ENCODE data around the gene LRRC56.

Gene LRRC56

GRCh38 chr11:526192-526591 lies 11.1 kb upstream of the LRRC56 start:
- DNase-seq, result no peak

DNA sequence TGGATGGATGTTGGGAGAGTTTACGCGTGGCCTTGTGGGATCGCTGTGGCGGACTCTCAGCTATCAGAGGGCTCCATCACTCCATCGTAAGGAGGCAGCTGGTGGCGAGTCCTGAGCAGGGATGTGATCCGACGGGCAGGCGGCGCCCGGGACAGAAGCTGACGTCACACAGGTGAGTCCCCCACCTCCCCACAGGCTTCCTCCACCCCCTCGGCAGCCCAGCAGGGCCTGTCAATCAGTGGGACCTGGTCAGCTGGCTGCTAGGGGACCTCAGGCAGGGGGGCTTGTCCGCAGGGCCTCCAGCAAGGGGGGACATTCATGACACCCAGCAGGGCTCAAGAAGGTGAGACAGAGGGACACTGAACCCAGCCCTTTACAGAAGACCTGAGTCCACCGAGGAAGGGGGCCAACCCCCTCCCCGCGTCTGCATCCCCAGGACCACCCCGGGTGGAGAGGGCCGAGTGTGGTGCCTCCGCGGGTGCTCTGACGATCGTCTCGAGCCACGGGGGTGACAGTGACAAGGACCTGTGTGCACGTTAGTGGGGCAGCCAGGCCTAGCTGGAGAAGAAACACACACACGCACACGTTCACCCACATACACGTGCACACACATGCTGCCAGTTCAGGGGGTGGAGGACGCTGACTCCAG lies 9.0 kb upstream of the LRRC56 start:
- DNase-seq, result no peak

GRCh38 chr11:528815-529727 lies 8.3 kb upstream of the LRRC56 start:
- DNase-seq, result no peak

- DNase-seq, result no peak
These were observed 7.5 kb upstream of the LRRC56 start for GRCh38 chr11:529728-530411.

- no peak for DNase-seq
These were observed 6.1 kb upstream of the LRRC56 start for GRCh38 chr11:530960-531831.

GRCh38 chr11:531919-532526 lies 5.3 kb upstream of the LRRC56 start:
- no peak for DNase-seq

DNA sequence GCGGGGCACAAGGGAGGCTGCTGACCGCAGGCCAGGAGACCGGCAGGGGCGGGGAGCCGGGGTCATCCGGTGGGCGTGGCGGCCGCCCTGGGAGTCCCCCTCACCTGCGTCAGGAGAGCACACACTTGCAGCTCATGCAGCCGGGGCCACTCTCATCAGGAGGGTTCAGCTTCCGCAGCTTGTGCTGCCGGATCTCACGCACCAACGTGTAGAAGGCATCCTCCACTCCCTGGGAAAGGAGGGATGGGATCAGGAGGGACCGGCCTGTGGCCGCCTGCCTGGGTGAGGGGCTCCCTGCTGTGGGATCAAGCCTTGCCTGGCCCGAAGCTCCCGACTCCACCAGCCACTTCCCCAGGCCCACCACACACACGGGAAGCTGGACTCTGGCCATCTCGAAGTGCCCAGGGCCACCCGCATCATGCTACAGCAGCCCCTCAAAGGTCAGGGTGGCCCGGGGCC lies 4.8 kb upstream of the LRRC56 start:
- DNase-seq, result no peak

- DNase-seq, result no peak
These were observed 4.2 kb upstream of the LRRC56 start for GRCh38 chr11:532986-533585.

GRCh38 chr11:533586-534395 lies 3.5 kb upstream of the LRRC56 start:
- DNase-seq, result no peak

DNA sequence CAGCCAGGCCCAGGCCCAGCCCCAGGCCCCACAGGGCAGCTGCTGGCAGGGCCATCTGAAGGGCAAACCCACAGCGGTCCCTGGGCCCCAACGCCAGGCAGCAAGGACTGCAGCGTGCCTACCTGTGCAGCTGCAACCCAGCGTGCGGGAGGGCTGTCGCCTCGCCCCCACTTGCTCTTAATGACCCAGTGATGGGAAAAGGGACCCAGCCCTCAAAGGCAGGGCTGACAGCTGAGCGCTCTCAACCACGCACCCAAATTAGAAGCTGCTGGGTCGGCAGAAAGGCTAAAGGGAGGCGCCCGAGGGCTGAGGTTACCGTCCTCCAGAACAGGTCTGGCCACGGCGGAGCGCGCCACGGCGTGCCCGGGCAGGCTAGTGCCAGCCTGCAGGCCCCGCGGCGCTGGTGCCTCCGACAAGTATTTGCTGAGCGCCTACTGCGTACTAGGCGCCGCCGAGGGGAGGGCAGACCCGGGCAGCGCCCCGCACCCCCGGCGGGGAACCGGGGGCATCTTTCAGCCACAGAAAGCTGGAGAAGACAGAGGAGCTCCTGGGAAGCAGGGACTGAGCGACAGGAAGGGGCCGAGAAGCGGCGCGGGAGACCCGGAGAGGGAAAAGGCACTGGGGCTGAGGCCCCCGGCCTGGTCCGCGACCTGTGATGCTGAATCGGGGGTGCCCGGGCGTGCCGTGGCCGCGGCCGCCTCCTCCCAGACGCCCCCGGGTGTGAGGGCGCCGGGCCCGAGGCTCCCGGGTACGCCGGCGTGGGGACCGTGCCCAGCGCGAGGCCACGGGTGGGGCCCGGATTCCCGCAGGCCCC lies 2.7 kb upstream of the LRRC56 start:
- DNase-seq, result peak; percentile 55

DNA sequence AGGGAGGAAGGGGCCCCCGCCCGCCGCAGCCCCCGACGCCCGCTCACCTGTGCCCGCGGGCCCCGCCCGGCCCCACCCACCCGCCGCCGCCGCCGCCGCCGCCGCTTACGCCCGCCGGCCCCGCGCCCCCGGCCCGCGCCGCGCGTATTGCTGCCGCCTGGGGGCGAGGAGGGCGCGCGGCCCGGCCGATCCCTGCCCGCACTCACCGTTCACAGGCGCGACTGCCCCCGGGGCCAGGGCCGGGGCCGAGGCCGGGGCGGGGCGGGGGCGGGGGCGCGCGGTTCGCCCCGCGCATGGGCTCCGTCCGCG lies 2.2 kb upstream of the LRRC56 start:
- DNase-seq, result no peak

DNA sequence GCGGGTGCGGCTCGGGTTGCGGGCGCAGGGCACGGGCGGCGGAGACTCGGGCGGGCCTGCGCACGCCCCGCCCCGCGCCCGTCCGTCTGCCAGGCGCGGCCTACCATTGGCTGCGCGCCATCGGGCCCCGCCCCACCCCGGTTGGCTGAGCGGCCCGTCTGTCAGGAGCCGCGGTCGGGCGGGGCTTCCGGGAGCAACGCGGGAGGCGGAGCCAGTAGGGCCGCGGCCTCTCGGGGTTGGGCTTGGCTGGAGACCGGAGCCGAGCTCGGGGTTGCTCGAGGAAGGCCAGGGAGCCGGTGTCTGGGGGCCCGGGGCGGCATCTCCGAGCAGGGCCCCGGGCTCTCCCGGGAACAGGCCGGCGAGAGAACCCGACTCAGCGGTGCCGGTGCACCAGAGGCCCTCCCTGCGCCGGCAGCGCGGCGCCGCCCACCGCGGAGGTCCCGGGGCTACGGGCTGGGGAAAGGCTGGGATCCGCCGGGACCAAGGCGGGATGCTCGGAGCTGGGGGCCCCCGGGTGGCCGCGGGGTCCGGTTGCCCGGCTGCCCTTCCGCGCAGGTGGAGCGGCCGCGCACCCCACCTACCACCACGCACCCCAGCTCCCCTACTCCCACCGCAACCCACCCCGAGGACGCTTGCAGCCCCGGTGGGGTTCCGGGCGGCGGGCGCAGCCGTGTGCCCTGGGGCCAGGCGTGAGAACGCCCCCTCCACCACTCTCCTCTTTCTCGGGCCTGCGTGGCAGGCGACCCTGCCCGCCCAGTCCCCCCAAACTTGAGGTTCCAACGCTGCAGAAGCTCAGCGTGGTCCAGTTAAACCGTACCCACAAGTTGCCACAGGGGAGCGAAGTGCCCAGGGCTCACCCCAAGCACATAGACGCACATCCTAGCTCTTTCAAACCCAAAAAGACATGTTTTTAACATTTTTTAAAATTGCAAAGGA lies 1.5 kb upstream of the LRRC56 start, which contains the start of gene HRAS:
TSS of gene HRAS (minus strand) at position 58 of the 936 bp plus-strand sequence.
- DNase-seq, result peak; percentile 97

GRCh38 chr11:537622-538430 lies 499 bp downstream of the LRRC56 start:
- no peak for DNase-seq

DNA sequence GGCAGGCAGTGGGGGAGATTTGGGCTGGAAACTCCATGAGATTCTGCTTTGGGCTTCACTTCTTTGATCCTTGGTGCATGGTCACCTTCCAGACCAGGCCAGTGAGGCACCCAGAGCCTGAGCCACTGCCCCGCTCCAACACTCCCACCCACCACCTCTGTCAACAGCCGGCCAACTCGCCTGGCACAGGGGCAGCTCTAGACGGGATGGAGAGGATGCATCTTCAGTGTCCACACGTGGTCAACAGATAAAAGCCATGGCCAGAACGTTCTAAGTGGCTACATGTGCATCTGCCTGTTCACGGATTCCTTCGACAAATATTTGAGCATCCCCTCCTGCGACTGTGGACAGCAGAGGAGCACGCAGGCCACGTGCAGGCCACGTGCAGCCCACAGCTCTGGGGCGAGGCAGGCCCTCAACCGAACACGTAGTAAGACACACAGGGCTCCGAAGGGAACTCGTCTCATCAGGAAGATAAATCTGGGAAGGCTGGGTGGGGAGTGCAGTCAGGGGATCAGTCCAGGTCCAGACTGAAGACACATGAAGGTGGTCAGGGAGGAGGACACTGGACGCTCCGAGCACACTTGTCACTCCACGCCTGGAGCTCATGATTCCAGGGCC lies 1.2 kb downstream of the LRRC56 start:
- DNase-seq, result no peak

DNA sequence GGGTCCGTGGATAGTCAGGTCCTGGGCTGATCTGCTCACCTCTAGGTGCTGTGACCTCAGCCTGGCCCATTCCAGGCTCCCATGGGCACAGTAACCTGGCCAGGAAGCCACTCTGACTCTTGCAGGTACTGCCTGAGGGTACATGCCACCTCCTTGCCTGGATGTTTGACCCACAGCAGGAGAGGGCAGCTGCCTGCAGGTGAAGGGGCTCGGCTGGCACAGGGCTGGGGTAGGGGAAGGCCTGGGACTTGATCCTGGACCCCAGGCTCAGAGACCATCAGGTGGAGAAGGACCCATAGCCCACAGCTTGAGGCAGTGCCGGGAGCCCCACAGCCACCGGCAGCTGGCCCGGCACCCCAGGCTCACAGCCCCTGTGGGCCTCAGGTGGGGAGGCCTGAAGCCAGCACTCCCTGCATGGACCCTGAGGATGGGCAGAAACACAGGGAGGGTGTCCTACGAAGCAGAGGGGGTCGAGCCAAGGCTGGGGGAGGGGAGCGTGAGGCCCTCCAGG lies 2.7 kb downstream of the LRRC56 start:
- DNase-seq, result no peak

DNA sequence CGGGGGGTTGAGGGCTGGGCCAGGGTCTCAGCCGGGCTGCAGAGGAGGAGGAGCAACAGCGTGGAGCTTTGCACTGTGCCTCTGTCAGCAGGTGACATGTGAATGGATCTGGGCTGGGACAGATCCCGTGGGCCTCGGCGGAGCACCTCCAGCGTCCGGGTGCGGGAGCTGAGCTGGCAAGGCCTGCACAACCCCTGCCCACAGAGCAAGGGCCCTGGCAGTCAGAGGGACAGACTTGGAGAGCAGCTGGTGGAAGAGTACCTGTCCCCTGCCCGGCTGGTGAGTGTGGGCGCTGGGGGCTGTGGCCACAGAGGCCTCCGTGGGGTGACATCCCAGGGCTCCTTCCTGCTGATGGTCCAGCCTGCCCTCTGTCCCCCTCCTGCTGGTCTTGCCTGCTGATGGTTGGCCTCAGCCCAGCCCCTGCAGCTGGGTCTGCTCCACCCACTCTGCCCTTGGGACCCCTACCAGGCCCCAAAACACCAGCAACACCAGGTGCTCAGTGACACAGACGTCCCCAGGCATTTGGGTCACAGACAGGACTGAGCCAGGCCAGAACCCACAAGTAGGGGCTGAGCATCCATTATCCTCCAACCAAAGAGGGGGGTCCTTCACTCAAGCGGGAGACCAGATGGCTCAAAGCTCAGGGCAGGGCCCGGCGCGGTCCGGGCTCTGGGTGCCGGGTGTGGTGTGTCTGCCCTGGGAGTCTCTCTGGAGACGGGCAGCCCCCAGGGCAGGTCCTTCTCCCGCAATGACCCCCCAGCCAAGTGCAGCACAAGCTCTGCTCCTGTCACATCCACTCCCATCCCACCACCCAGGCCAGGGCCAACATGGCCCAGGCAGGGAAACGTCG lies 3.5 kb downstream of the LRRC56 start:
- DNase-seq, result no peak

All from stimulated activated CD4-positive, alpha-beta T cell treated with anti-CD3 and anti-CD28 coated beads, Interleukin-15, amount 100 ng/mL, for 24 hours (primary cell).